ENCODE data around the gene EPHB1. TPM values are rescaled to one million over a fixed set of nuclear protein-coding genes. Genes with fewer than 3 reads are reported as not detected.
"Not testable (repeated sequence)": the region's sequence is repeated elsewhere in the genome, so short reads cannot be mapped to it uniquely, and the experiment has no call there.

The EPHB1 gene
- total and polyA plus RNA-seq, 2 experiments from 2014 or later, result 0.43 to 0.81 TPM

DNA sequence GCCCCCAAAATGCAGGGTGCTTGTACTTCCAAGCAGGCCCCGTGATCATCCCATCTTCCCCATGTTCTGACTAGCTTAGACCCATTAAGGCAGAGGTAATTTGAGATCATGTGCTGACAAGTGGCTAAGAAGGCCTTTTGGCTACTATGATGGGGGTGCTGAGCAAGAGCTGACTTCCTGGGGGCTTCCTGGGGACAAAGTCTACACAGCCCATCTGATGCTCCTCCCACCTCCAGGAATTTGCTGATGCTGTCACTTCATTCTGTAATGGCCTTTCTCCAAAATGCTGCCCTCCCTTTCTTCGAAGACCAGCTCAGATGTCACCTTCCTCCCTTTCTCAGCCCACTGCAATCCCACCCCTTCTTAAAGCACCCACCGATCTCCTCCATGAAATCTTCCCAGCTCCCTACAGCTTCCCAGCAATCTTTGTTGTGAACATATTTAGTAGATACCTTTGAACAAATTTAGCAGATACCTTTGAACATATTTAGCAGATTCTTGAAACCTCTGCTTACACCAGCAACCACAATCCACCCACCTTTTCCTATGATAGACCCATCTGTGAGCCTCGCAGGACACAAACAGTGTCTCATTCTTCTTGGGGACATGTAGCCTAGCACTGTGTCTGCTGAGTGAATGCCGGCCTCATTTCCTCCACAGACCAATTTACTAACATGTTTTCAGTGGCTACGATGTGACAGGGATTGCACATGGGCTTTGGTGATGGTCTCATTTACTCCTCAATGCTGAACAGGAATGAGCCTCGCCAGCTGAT is 223.3 kb downstream of the EPHB1 start:
- Histone ChIP-seq H4K20me1 (ENCODE audit: insufficient read depth) (no peaks in the 10 kb centered on the region), H3K27me3 (replicated peaks; ENCODE audit: insufficient read depth) (no peaks in the 10 kb centered on the region), H3K9me2 (ENCODE audit: insufficient read depth) (no peaks in the 10 kb centered on the region), H3K27ac (no peak overlapping the region), H3K79me2 (ENCODE audit: insufficient read depth) (no peaks in the 10 kb centered on the region), H3K9me3 (ENCODE audit: low read depth) (no peaks in the 10 kb centered on the region), H3K4me3 (no peak overlapping the region), H3K9ac (no peak overlapping the region), H2AFZ (no peak overlapping the region), H3K4me2 (ENCODE audit: unreplicated experiment) (no peak overlapping the region), H3K36me3 (ENCODE audit: low read depth) (no peaks in the 10 kb centered on the region), H3F3A (ENCODE audit: insufficient read depth) (no peaks in the 10 kb centered on the region), H3K4me1 (ENCODE audit: insufficient read depth) (no peaks in the 10 kb centered on the region)
- TF ChIP-seq EZH2 (IDR thresholded peaks at IDR 0.05; ENCODE audit: insufficient read depth, poor library complexity, severe bottlenecking), result no peak
- no peak for TF ChIP-seq EZH2phosphoT487 (IDR thresholded peaks at IDR 0.05; ENCODE audit: insufficient read depth, low read depth)
- 80% methylated on average over 7 of the region's 7 CpGs for WGBS, 2 experiments (ENCODE audit: low coverage in 1 of 2, low lambda C conversion rate in 2 of 2, missing lambda C conversion rate in 2 of 2)
- in situ Hi-C loops (cut with MboI), result no loop called here
- DNase-seq, result no peak

- Histone ChIP-seq H3K79me2 (ENCODE audit: insufficient read depth) (no peaks in the 10 kb centered on the region), H2AFZ (no peak overlapping the region), H3K4me2 (ENCODE audit: unreplicated experiment) (no peak overlapping the region), H3K4me3 (no peak overlapping the region), H3F3A (ENCODE audit: insufficient read depth) (no peaks in the 10 kb centered on the region), H3K4me1 (ENCODE audit: insufficient read depth) (no peaks in the 10 kb centered on the region), H3K9me3 (ENCODE audit: low read depth) (no peaks in the 10 kb centered on the region), H3K36me3 (ENCODE audit: low read depth) (no peaks in the 10 kb centered on the region), H4K20me1 (ENCODE audit: insufficient read depth) (no peaks in the 10 kb centered on the region), H3K27ac (no peak overlapping the region), H3K9ac (no peak overlapping the region), H3K27me3 (replicated peaks; ENCODE audit: insufficient read depth) (no peaks in the 10 kb centered on the region), H3K9me2 (ENCODE audit: insufficient read depth) (no peaks in the 10 kb centered on the region)
- WGBS, 2 experiments (ENCODE audit: low coverage in 1 of 2, low lambda C conversion rate in 2 of 2, missing lambda C conversion rate in 2 of 2), result 81 to 90% methylated on average over 3 of the region's 3 CpGs
- DNase-seq, result no peak
- TF ChIP-seq EZH2phosphoT487 (IDR thresholded peaks at IDR 0.05; ENCODE audit: insufficient read depth, low read depth) (no peak), EZH2 (IDR thresholded peaks at IDR 0.05; ENCODE audit: insufficient read depth, poor library complexity, severe bottlenecking) (no peak)
- in situ Hi-C loops (cut with MboI), result no loop called here
These were observed 225.1 kb downstream of the EPHB1 start for GRCh38 chr3:135020181-135020580.

- Histone ChIP-seq H3K27ac (no peak overlapping the region), H3K9ac (no peak overlapping the region)
These were observed 229.1 kb downstream of the EPHB1 start for GRCh38 chr3:135023996-135024658.

GRCh38 chr3:135030768-135031615 is 235.9 kb downstream of the EPHB1 start:
- H3K9me3 ChIP-seq (ENCODE audit: low read depth); H3K9me2 ChIP-seq (ENCODE audit: insufficient read depth); H3K79me2 ChIP-seq (ENCODE audit: insufficient read depth); H3K9ac ChIP-seq; DNase-seq; H3K36me3 ChIP-seq (ENCODE audit: low read depth); H3K4me2 ChIP-seq (ENCODE audit: unreplicated experiment); H3K27me3 ChIP-seq (replicated peaks; ENCODE audit: insufficient read depth); in situ Hi-C loops (cut with MboI); H3K4me3 ChIP-seq; H3K27ac ChIP-seq; H3K4me1 ChIP-seq (ENCODE audit: insufficient read depth); H3F3A ChIP-seq (ENCODE audit: insufficient read depth); H4K20me1 ChIP-seq (ENCODE audit: insufficient read depth); H2AFZ ChIP-seq: not testable (repeated sequence)
- 21 to 25% methylated on average over 26 to 27 of the region's 27 CpGs for WGBS, 2 experiments (ENCODE audit: low coverage in 1 of 2, low lambda C conversion rate in 2 of 2, missing lambda C conversion rate in 2 of 2)

More at GRCh38 chr3:135023996-135024658, 229.1 kb downstream of the EPHB1 start:
- Histone ChIP-seq H3K36me3 (ENCODE audit: low read depth) (no peaks in the 10 kb centered on the region), H4K20me1 (ENCODE audit: insufficient read depth) (no peaks in the 10 kb centered on the region), H3K27me3 (replicated peaks; ENCODE audit: insufficient read depth) (no peaks in the 10 kb centered on the region), H2AFZ (no peak overlapping the region), H3K4me2 (ENCODE audit: unreplicated experiment) (no peak overlapping the region), H3K79me2 (ENCODE audit: insufficient read depth) (no peaks in the 10 kb centered on the region), H3K9me2 (ENCODE audit: insufficient read depth) (no peaks in the 10 kb centered on the region), H3F3A (ENCODE audit: insufficient read depth) (no peaks in the 10 kb centered on the region), H3K4me1 (ENCODE audit: insufficient read depth) (no peaks in the 10 kb centered on the region), H3K4me3 (no peak overlapping the region), H3K9me3 (ENCODE audit: low read depth) (no peaks in the 10 kb centered on the region)
- no peak for DNase-seq
- in situ Hi-C loops (cut with MboI), result no loop called here
- TF ChIP-seq EZH2phosphoT487 (IDR thresholded peaks at IDR 0.05; ENCODE audit: insufficient read depth, low read depth) (no peak), EZH2 (IDR thresholded peaks at IDR 0.05; ENCODE audit: insufficient read depth, poor library complexity, severe bottlenecking) (no peak)
- 47 to 49% methylated on average over 9 of the region's 9 CpGs for WGBS, 2 experiments (ENCODE audit: low coverage in 1 of 2, low lambda C conversion rate in 2 of 2, missing lambda C conversion rate in 2 of 2)
